Measurements from ENCODE around the gene PLET1.

- TF ChIP-seq CTCF (IDR thresholded peaks at IDR 0.05) (no peak), POLR2A (IDR thresholded peaks at IDR 0.05) (no peak)
Measured at GRCh38 chr11:112300094-112300786, 39.6 kb upstream of the PLET1 start.
